ENCODE results near the gene F8A3. TPM values are rescaled to one million over a fixed set of nuclear protein-coding genes. Genes with fewer than 3 reads are reported as not detected.

Gene F8A3
- total and polyA plus RNA-seq, 9 of the 15 experiments (the other 6 are each of a cell fraction or from before 2014, with no cell fraction given): not detected

DNA sequence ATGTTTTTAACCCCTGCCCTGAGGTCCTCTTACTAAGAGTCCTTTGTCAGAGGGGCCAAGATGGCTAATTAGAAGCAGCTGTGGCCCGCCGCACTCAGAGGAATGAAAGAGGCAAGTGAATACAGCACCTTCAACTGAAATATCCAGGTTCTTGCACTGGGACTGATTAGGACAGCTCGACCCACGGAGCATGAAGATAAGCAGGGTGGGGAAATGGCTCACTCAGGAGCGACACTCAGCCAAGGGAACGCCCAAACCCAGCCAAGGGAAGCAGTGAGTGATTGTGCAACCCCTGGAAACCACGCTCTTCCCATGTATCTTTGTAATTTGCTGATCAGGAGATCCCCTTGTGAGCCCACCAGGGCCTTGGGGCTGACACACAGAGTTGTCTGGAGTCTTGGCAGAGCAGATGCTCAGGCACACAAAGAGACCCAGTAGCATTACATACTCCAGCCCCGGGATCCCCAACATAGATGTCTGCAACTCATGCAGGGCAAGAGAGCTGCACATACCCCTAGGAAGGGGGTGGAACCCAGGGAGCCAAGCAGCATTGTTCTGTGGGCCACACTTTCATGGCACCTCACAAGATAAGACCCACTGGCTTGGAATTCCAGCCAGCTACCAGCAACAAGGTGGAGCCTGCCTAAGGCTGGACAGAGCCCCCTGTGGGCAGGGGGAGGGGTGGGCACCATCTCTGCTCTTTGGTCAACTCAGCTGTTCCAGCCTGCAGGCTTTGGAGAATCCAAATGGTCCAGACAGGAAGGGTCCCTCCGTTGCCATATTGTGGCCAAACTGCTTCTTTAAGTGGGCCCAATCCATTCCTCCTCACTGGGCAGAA, 23.3 kb downstream of the F8A3 start (continued):
- TF ChIP-seq RFX1 (IDR thresholded peaks at IDR 0.05): no peak
- TF ChIP-seq, protein P1, sequence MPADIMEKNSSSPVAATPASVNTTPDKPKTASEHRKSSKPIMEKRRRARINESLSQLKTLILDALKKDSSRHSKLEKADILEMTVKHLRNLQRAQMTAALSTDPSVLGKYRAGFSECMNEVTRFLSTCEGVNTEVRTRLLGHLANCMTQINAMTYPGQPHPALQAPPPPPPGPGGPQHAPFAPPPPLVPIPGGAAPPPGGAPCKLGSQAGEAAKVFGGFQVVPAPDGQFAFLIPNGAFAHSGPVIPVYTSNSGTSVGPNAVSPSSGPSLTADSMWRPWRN (IDR thresholded peaks at IDR 0.05; ENCODE audit: low read depth): no peak
- no peak for TF ChIP-seq FUS (optimal IDR thresholded peaks at IDR 0.05; ENCODE audit: low read depth, low read length)
- TF ChIP-seq, protein P2, sequence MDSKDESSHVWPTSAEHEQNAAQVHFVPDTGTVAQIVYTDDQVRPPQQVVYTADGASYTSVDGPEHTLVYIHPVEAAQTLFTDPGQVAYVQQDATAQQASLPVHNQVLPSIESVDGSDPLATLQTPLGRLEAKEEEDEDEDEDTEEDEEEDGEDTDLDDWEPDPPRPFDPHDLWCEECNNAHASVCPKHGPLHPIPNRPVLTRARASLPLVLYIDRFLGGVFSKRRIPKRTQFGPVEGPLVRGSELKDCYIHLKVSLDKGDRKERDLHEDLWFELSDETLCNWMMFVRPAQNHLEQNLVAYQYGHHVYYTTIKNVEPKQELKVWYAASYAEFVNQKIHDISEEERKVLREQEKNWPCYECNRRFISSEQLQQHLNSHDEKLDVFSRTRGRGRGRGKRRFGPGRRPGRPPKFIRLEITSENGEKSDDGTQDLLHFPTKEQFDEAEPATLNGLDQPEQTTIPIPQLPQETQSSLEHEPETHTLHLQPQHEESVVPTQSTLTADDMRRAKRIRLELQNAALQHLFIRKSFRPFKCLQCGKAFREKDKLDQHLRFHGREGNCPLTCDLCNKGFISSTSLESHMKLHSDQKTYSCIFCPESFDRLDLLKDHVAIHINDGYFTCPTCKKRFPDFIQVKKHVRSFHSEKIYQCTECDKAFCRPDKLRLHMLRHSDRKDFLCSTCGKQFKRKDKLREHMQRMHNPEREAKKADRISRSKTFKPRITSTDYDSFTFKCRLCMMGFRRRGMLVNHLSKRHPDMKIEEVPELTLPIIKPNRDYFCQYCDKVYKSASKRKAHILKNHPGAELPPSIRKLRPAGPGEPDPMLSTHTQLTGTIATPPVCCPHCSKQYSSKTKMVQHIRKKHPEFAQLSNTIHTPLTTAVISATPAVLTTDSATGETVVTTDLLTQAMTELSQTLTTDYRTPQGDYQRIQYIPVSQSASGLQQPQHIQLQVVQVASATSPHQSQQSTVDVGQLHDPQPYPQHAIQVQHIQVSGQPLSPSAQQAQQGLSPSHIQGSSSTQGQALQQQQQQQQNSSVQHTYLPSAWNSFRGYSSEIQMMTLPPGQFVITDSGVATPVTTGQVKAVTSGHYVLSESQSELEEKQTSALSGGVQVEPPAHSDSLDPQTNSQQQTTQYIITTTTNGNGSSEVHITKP (IDR thresholded peaks at IDR 0.05; ENCODE audit: partially characterized antibody): no peak
- peak in 1 of 2 experiments; percentile 51; a peak in 1 of 4 replicates for TF ChIP-seq TBL1XR1 (IDR thresholded peaks at IDR 0.05; ENCODE audit: low read length in 2 of 2)
- peak; percentile 68 for TF ChIP-seq SOX6 (IDR thresholded peaks at IDR 0.05)
- TF ChIP-seq ZNF717 (CRISPR knock-in tag; IDR thresholded peaks at IDR 0.05): no peak
- TF ChIP-seq, protein P3, sequence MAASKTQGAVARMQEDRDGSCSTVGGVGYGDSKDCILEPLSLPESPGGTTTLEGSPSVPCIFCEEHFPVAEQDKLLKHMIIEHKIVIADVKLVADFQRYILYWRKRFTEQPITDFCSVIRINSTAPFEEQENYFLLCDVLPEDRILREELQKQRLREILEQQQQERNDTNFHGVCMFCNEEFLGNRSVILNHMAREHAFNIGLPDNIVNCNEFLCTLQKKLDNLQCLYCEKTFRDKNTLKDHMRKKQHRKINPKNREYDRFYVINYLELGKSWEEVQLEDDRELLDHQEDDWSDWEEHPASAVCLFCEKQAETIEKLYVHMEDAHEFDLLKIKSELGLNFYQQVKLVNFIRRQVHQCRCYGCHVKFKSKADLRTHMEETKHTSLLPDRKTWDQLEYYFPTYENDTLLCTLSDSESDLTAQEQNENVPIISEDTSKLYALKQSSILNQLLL (CRISPR knock-in tag; IDR thresholded peaks at IDR 0.05; ENCODE audit: borderline replicate concordance): no peak
- 0 out of 2 replicates have a peak, but pooled peaks have one; percentile 29 for TF ChIP-seq ZNF316 (IDR thresholded peaks at IDR 0.05)
- TF ChIP-seq HDAC2 (IDR thresholded peaks at IDR 0.05): peak; percentile 46; the same call in 1 of the 2 replicates
- no peak for TF ChIP-seq U2AF1 (optimal IDR thresholded peaks at IDR 0.05; ENCODE audit: low read depth, low read length)
- TF ChIP-seq OTX1 (CRISPR knock-in tag; IDR thresholded peaks at IDR 0.05): no peak
- TF ChIP-seq FOXJ2 (tag; IDR thresholded peaks at IDR 0.05): no peak
- TF ChIP-seq, protein P4, sequence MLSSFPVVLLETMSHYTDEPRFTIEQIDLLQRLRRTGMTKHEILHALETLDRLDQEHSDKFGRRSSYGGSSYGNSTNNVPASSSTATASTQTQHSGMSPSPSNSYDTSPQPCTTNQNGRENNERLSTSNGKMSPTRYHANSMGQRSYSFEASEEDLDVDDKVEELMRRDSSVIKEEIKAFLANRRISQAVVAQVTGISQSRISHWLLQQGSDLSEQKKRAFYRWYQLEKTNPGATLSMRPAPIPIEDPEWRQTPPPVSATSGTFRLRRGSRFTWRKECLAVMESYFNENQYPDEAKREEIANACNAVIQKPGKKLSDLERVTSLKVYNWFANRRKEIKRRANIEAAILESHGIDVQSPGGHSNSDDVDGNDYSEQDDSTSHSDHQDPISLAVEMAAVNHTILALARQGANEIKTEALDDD (IDR thresholded peaks at IDR 0.05): 0 out of 2 replicates have a peak, but pooled peaks have one; percentile 29
- peak; percentile 61 for TF ChIP-seq GATAD2B (IDR thresholded peaks at IDR 0.05; ENCODE audit: borderline replicate concordance)
- TF ChIP-seq HIVEP1 (CRISPR knock-in tag; IDR thresholded peaks at IDR 0.05): no peak
- TF ChIP-seq, protein P5, sequence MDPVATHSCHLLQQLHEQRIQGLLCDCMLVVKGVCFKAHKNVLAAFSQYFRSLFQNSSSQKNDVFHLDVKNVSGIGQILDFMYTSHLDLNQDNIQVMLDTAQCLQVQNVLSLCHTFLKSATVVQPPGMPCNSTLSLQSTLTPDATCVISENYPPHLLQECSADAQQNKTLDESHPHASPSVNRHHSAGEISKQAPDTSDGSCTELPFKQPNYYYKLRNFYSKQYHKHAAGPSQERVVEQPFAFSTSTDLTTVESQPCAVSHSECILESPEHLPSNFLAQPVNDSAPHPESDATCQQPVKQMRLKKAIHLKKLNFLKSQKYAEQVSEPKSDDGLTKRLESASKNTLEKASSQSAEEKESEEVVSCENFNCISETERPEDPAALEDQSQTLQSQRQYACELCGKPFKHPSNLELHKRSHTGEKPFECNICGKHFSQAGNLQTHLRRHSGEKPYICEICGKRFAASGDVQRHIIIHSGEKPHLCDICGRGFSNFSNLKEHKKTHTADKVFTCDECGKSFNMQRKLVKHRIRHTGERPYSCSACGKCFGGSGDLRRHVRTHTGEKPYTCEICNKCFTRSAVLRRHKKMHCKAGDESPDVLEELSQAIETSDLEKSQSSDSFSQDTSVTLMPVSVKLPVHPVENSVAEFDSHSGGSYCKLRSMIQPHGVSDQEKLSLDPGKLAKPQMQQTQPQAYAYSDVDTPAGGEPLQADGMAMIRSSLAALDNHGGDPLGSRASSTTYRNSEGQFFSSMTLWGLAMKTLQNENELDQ (CRISPR knock-in tag; IDR thresholded peaks at IDR 0.05; ENCODE audit: borderline replicate concordance): no peak
